Immature natural killer cell (primary cell): Measurements from ENCODE around the gene POU2F1. TPM values are rescaled to one million over a fixed set of nuclear protein-coding genes. Genes with fewer than 3 reads are reported as not detected.

Source experiments
- DNase-seq, 3 donors: peaks; one replicate each; pipeline ENCODE4 v3.0.0; 2022; ENCODE audit warnings: mixed read lengths in 1 of 3
- H3K27ac Mint-ChIP-seq, 6 donors: one replicate each; pipeline ENCODE4 v1.8.0; 2020; ENCODE audit warnings: mixed read lengths in 6 of 6, mild to moderate bottlenecking in 5 of 6, inconsistent platforms in 4 of 6, moderate library complexity in 3 of 6
- H3K27me3 Mint-ChIP-seq, 3 donors: one replicate each; pipeline ENCODE4 v1.8.0; 2020 to 2021; ENCODE audit warnings: low read depth in 3 of 3, mild to moderate bottlenecking in 3 of 3, mixed read lengths in 3 of 3, moderate library complexity in 3 of 3, inconsistent platforms in 1 of 3
- H3K36me3 Mint-ChIP-seq, 3 donors: one replicate each; pipeline ENCODE4 v1.8.0; 2020; ENCODE audit warnings: mixed read lengths in 3 of 3, inconsistent platforms in 2 of 3, mild to moderate bottlenecking in 2 of 3
- H3K4me1 Mint-ChIP-seq, 2 donors: one replicate each; pipeline ENCODE4 v1.8.0; 2020; ENCODE audit warnings: inconsistent platforms in 2 of 2, mild to moderate bottlenecking in 2 of 2, mixed read lengths in 2 of 2, moderate library complexity in 1 of 2
- H3K4me3 Mint-ChIP-seq, 5 donors: one replicate each; pipeline ENCODE4 v1.8.0; 2020; ENCODE audit warnings: mild to moderate bottlenecking in 5 of 5, mixed read lengths in 5 of 5, inconsistent platforms in 3 of 5, moderate library complexity in 3 of 5
- H3K9me3 Mint-ChIP-seq, 6 donors: one replicate each; pipeline ENCODE4 v1.8.0; 2020; ENCODE audit warnings: mild to moderate bottlenecking in 6 of 6, mixed read lengths in 6 of 6, inconsistent platforms in 4 of 6, moderate library complexity in 3 of 6
- polyA plus RNA-seq, 3 donors: library from polyadenylated mRNA; unstranded; fragments of 300-500 nt; fragmentation: Illumina TruSeq; gene quantifications; one replicate each; pipeline ENCODE4 v1.2.3, GENCODE V29; 2021

POU2F1 gene
- polyA plus RNA-seq, 3 donors from 2014 or later = 0.70 to 8.7 (median 4.4) TPM

DNA sequence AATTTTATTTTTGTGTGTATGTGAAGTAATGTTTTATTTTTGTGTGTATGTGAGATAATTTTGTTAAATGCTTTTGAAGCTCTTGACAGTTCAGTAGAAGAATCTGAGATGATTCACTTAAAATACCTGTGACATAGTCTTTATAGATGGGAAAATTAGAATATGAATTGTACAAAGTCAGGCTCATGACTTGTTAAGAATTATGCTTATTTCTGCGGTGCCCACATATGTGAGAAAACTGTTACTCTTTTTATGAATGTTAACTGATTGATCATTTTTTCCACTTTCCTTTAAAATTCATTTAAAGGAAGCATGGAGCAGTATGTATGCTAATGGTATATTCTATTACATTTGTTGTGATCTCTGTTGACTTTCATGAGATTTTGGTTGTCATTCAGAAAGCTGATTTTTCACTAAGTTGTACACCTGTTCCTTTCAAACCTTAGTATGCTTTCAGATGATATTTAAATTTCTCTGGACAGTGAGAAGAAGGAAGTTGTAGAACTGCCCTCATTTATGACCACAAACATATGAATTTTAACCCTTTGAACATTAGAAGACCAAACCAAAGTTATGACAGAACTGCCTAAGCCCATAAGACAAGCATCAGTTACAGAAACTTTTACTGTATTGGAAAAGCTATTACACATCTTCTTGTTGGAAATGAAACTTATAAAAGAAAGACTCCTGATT, 110.1 kb downstream of the POU2F1 start:
- H3K4me1 Mint-ChIP-seq = peaks cover 6 to 28% of the 10 kb centered on the region in 2 donors
- H3K4me3 Mint-ChIP-seq = no peak overlapping the region
- no peak for DNase-seq
- H3K36me3 Mint-ChIP-seq = peaks cover 14 to 22% (median 15%) of the 10 kb centered on the region in 3 donors
- peaks cover 0 to 2% (median 0%) of the 10 kb centered on the region in 3 donors for H3K27me3 Mint-ChIP-seq
- H3K9me3 Mint-ChIP-seq = peaks cover 0 to 2% (median 0%) of the 10 kb centered on the region in 6 donors
- H3K27ac Mint-ChIP-seq = no peak overlapping the region

DNA sequence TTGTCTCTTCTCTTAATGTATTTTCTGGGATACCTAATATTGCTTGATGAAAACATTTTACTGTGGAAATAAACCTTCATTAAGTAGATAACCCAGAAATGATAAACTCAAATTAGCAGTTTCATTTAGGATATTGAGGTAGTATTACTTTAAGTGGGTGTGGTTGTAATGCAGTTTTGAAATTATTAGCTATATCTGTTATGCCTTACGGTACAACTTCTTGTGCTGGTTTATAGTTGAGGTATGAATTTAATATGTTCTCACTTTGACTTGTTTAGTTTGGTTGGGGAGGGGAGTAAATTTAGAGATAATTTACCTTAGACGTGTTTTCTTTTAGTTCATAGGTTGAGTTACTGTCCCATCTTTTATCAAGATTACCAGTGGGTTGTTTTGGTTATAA, 111.0 kb downstream of the POU2F1 start:
- Mint-ChIP-seq H3K36me3 (peaks cover 10 to 15% (median 11%) of the 10 kb centered on the region in 3 donors), H3K27ac (no peak overlapping the region), H3K4me1 (peaks cover 6 to 28% of the 10 kb centered on the region in 2 donors), H3K9me3 (no peaks in the 10 kb centered on the region), H3K27me3 (peaks cover 0 to 2% (median 0%) of the 10 kb centered on the region in 3 donors), H3K4me3 (no peak overlapping the region)
- DNase-seq = no peak

DNA sequence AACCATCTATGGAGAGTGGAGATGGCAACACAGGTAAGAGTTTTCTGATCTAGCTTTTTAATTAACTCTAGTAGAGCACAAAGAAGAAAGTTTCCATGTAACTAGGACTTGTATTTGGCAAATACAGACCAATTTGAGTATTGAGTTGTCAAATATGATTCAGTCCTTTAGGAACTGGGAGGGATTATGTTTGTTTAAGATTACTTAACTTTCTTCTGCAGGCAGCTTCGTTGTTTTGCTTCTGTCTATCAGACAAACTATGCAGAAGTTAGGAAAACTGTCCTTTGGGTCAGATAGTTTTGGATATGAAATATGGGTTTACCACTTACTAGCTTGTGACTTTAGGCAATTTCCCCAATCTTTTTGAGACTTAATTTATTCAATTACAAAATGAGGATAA, 111.8 kb downstream of the POU2F1 start:
- Mint-ChIP-seq H3K9me3 (no peaks in the 10 kb centered on the region), H3K27ac (no peak overlapping the region), H3K36me3 (peaks cover 7 to 14% (median 11%) of the 10 kb centered on the region in 3 donors), H3K4me3 (no peak overlapping the region), H3K4me1 (peaks cover 6 to 28% of the 10 kb centered on the region in 2 donors), H3K27me3 (peaks cover 0 to 2% (median 0%) of the 10 kb centered on the region in 3 donors)
- no peak for DNase-seq

DNA sequence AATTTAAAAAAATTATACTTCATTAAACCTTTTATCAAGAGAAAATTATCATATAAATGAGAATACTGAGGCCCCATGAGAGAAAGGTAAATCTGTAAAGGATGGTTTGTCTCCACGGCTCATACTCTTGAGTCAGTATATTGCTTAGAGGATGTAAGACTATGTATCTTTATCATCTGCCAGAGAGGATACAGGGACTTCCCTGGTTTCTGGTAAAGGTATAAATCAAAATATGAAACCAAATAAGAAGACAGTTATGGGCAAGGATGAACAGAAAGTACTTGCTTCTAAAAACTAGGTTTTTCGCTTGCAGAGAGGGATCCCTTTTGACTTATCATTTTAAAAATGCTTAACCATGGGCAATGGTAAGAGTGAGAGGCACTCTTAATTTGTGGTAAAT, 112.4 kb downstream of the POU2F1 start:
- Mint-ChIP-seq H3K27me3 (peaks cover 0 to 2% (median 0%) of the 10 kb centered on the region in 3 donors), H3K4me3 (no peak overlapping the region), H3K4me1 (peaks cover 6 to 28% of the 10 kb centered on the region in 2 donors), H3K27ac (no peak overlapping the region), H3K9me3 (no peaks in the 10 kb centered on the region), H3K36me3 (peaks cover 8 to 18% (median 14%) of the 10 kb centered on the region in 3 donors)
- DNase-seq = no peak

- Mint-ChIP-seq H3K9me3 (no peaks in the 10 kb centered on the region), H3K4me3 (no peak overlapping the region), H3K4me1 (peaks cover 6 to 28% of the 10 kb centered on the region in 2 donors), H3K36me3 (peaks cover 14 to 24% (median 14%) of the 10 kb centered on the region in 3 donors), H3K27me3 (peaks cover 0 to 2% (median 0%) of the 10 kb centered on the region in 3 donors), H3K27ac (no peak overlapping the region)
- no peak for DNase-seq
These were observed 113.0 kb downstream of the POU2F1 start for GRCh38 chr1:167333703-167334102.

DNA sequence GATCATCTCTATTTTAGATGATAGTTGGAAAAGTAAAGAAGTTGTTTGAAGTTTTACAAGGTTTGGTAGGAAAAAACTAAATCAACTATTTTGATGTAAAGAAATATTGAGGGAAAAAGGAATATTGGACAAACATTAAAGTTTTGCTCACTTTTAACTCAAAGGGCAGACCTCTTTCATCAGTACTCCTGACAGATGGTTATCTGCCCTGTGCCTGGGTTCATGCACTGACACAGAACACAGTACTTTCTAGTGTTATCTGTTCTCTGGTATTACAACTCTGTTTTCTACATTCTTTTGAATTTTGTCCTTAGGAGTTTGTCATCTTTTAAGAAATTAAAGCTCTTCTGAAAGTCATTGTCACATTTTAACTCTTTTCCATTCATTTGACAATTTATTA, 118.7 kb downstream of the POU2F1 start:
- no peaks in the 10 kb centered on the region for H3K9me3 Mint-ChIP-seq
- H3K4me3 Mint-ChIP-seq = no peak overlapping the region
- H3K36me3 Mint-ChIP-seq = peaks cover 19 to 26% (median 19%) of the 10 kb centered on the region in 3 donors
- no peak overlapping the region for H3K27ac Mint-ChIP-seq
- H3K27me3 Mint-ChIP-seq = no peaks in the 10 kb centered on the region
- peaks cover 0 to 1% of the 10 kb centered on the region in 2 donors for H3K4me1 Mint-ChIP-seq
- no peak for DNase-seq

GRCh38 chr1:167342846-167343245, 122.2 kb downstream of the POU2F1 start:
- Mint-ChIP-seq H3K4me3 (no peak overlapping the region), H3K4me1 (peaks cover 0 to 1% of the 10 kb centered on the region in 2 donors), H3K27ac (peak overlapping the region in 1 of 6 donors; percentile 64), H3K36me3 (peaks cover 5 to 15% (median 13%) of the 10 kb centered on the region in 3 donors), H3K9me3 (no peaks in the 10 kb centered on the region), H3K27me3 (no peaks in the 10 kb centered on the region)
- peak in 1 of 3 donors; percentile 2 for DNase-seq

GRCh38 chr1:167344112-167344511, 123.4 kb downstream of the POU2F1 start:
- no peaks in the 10 kb centered on the region for H3K27me3 Mint-ChIP-seq
- H3K4me1 Mint-ChIP-seq = peaks cover 0 to 3% of the 10 kb centered on the region in 2 donors
- H3K4me3 Mint-ChIP-seq = no peak overlapping the region
- no peaks in the 10 kb centered on the region for H3K9me3 Mint-ChIP-seq
- no peak for DNase-seq
- peaks cover 2 to 5% (median 4%) of the 10 kb centered on the region in 3 donors for H3K36me3 Mint-ChIP-seq
- no peak overlapping the region for H3K27ac Mint-ChIP-seq

DNA sequence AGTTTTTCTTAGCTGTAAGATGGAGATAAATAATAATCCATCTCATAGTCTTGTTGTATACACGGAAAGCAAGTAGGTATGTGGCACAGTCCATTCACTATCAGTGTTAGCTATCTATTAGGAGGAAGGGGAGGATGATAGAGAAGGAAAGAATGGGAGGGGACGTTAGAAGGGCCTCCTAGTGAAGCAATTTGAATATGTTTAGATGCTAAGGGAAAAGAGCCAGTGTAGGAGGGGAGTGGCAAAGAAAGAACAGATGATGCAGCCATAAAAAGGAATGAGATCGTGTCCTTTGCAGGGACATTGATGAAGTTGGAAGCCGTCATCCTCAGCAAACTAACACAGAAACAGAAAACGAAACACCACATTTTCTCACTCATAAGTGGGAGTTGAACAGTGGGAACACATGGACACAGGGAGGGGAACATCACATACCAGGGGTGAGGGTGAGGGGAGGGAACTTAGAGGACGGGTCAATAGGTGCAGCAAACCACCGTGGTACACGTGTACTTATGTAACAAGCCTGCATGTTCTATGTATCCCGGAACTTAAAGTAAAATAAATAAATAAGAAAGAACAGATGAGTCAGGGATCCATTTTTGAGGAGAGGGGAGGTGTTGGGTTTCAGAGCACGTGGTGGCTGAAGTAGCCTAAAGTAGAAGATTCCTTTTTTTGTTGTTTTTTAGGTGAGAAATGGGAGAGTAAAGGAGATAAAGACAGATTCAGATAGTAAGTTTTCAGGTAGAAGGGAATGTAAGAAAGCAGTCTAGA, 124.1 kb downstream of the POU2F1 start:
- no peak overlapping the region for H3K27ac Mint-ChIP-seq
- H3K9me3 Mint-ChIP-seq = no peaks in the 10 kb centered on the region

DNA sequence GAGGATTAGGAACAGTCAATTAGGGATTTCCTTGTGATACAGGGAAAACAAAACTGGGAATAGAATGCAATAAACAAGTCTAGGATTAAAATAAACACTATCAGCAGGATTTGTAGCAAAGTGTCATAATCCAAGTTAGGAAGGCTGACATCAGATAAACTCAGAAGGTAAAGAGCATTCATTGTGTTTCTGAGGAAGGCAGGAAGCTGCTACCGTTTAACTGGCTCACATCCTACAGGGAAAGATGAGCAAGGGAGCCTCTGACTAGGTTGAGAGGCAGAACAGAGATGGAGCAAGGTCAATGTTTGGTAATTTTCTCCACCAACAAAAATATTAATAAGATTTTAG, 124.7 kb downstream of the POU2F1 start:
- H3K27ac Mint-ChIP-seq = peak overlapping the region in 1 of 6 donors; percentile 41
- H3K9me3 Mint-ChIP-seq = no peaks in the 10 kb centered on the region
- DNase-seq = no peak
- H3K36me3 Mint-ChIP-seq = peaks cover 0 to 5% (median 3%) of the 10 kb centered on the region in 3 donors
- H3K4me3 Mint-ChIP-seq = no peak overlapping the region
- H3K4me1 Mint-ChIP-seq = peaks cover 0 to 3% of the 10 kb centered on the region in 2 donors
- no peaks in the 10 kb centered on the region for H3K27me3 Mint-ChIP-seq

More for the DNA sequence above, 124.1 kb downstream of the POU2F1 start:
- DNase-seq = no peak
- Mint-ChIP-seq H3K27me3 (no peaks in the 10 kb centered on the region), H3K36me3 (peaks cover 0 to 5% (median 3%) of the 10 kb centered on the region in 3 donors), H3K4me3 (no peak overlapping the region), H3K4me1 (peaks cover 0 to 3% of the 10 kb centered on the region in 2 donors)

- Mint-ChIP-seq H3K27ac (no peak overlapping the region), H3K27me3 (peaks cover 0 to 1% (median 1%) of the 10 kb centered on the region in 3 donors), H3K4me3 (no peak overlapping the region), H3K4me1 (peaks cover 0 to 15% of the 10 kb centered on the region in 2 donors), H3K9me3 (no peaks in the 10 kb centered on the region), H3K36me3 (no peaks in the 10 kb centered on the region)
- DNase-seq = no peak
These were observed 136.6 kb downstream of the POU2F1 start for GRCh38 chr1:167357305-167357704.

DNA sequence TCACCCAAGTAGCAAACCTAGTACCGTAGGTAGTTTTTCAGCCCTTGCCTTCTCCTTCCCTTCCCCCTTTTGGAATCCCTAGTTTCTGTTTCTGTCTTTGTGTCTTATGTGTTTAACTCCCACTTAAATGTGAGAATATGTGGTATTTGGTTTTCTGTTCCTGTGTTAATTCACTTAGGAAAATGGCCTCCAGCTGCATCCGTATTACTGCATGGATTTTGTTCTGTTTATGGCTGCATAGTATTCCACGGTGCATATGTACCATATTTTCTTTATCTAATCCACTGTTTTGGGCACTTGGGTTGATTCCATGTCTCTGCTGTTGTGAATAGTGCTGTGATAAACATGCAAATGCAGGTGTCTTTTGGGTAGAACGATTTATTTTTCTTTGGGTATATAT, 138.6 kb downstream of the POU2F1 start:
- no peak overlapping the region for H3K27ac Mint-ChIP-seq
- no peaks in the 10 kb centered on the region for H3K36me3 Mint-ChIP-seq
- no peak overlapping the region for H3K4me3 Mint-ChIP-seq
- H3K9me3 Mint-ChIP-seq = no peaks in the 10 kb centered on the region
- peaks cover 0 to 15% of the 10 kb centered on the region in 2 donors for H3K4me1 Mint-ChIP-seq
- peaks cover 0 to 1% (median 0%) of the 10 kb centered on the region in 3 donors for H3K27me3 Mint-ChIP-seq
- no peak for DNase-seq

GRCh38 chr1:167360120-167360519, 139.4 kb downstream of the POU2F1 start:
- no peak for DNase-seq
- no peak overlapping the region for H3K4me3 Mint-ChIP-seq
- no peaks in the 10 kb centered on the region for H3K36me3 Mint-ChIP-seq
- H3K27me3 Mint-ChIP-seq = peaks cover 0 to 1% (median 0%) of the 10 kb centered on the region in 3 donors
- no peak overlapping the region for H3K27ac Mint-ChIP-seq
- H3K4me1 Mint-ChIP-seq = peaks cover 0 to 15% of the 10 kb centered on the region in 2 donors
- no peaks in the 10 kb centered on the region for H3K9me3 Mint-ChIP-seq

- peaks cover 0 to 3% (median 0%) of the 10 kb centered on the region in 3 donors for H3K27me3 Mint-ChIP-seq
- peaks cover 4 to 5% (median 5%) of the 10 kb centered on the region in 3 donors for H3K36me3 Mint-ChIP-seq
- peaks cover 0 to 15% of the 10 kb centered on the region in 2 donors for H3K4me1 Mint-ChIP-seq
- no peak overlapping the region for H3K4me3 Mint-ChIP-seq
- no peaks in the 10 kb centered on the region for H3K9me3 Mint-ChIP-seq
- no peak overlapping the region for H3K27ac Mint-ChIP-seq
- no peak for DNase-seq
These were observed 142.0 kb downstream of the POU2F1 start for GRCh38 chr1:167362638-167363037.
